HG03575 (cell line): ENCODE data around the gene CAPZA2.
"Not testable (repeated sequence)": the region's sequence is repeated elsewhere in the genome, so short reads cannot be mapped to it uniquely, and the experiment has no call there.

Experiments
- ATAC-seq: cut with Tn5 transposase; IDR thresholded peaks from one replicate; pipeline ENCODE4 v1.9.1; 2021; ENCODE audit not compliant: unreplicated experiment, insufficient number of reproducible peaks, low FRiP score; ENCODE audit errors: extremely low read depth

The CAPZA2 gene

DNA sequence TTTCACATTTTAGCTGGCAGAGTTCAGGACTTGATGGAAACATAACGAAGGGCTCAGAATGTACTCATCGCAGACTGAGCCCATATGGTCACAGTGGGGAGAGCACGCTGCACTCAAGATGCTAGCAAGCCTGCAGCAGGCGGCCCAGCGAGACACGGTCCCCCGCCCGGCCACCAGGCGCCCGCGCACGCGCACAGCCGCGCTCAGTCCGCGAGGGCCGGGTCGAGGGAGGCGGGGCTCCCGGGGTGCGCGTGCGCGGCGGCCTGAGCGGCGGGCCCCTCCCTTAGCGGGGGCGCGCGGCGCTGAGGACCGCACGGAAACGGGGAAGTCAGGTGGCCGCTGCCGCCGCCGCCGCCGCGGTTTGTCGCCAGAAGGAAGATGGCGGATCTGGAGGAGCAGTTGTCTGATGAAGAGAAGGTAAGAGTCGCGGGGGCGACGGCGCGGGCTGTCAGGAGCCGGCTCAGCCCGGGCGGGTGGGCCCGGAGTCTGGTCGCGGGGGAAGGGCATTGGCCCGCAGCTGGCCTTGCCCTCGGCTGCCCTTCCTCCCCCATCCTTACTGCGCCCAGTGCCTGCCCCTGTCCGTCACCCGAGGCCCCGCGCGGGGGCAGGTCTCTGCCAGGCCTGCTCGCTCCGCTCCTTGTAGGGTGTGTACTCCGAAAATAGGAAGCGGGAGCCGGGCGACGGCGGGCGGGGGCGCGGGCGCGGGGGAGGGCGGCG is at the start of gene CAPZA2:
CAPZA2 (plus strand) TSS at position 354 of the 717 bp plus-strand sequence; CDS start at position 379, 25 bp downstream.
- ATAC-seq = peak; percentile 53

DNA sequence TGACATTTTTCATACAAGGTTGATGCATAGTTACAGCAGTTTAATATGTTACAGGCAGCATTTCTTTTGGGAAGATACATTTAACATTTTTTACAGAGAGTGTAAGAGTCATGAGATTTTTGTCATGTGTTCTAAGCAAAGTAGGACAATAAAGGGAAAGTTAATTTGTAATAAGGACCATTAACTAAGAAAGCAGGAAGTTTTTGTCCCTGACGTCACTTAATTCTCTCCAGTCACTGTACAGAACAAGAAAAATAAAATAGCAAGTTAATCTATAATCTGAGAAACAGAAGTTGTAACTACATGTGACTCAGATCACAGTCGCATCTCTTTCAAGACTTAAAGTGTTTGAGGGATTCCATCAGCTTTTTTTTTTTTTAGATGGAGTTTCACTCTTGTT is 49.5 kb upstream of the CAPZA2 start:
- ATAC-seq = no peak

DNA sequence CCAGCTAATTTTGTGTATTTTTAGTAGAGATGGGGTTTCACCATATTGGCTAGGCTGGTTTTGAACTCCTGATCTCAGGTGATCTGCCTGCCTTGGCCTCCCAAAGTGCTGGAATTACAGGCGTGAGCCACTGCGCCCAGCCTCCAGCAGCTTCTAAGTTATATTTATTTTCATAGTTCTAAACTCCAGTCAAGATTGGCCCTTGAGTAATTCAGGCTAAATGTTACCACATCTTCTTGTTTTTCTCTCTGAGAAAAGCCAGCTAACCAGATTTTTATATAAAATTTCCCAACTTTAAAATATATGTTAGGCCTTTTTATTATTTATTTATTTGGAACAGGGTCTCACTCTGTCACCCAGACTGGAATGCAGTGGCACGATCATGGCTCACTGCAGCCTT is 49.0 kb upstream of the CAPZA2 start:
- not testable (repeated sequence) for ATAC-seq

DNA sequence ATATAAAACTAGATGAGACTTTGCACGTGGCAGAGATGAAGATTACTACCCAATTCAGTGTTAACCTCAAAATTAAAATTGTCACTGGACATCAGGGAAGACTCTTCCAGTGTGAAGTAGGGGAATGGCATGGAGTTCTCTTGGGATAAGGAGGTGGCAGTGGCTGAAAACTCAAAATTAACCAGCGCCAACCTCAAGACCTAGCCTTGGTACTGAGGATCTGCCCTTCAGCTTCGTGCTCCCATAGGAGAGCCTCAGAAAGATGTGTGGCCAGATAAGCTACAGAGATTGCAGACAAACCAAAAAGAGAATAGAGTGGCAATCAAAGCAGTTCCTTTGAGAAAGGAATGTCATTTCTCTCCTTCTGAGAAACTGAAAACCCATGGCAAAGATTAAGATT is 47.3 kb upstream of the CAPZA2 start:
- no peak for ATAC-seq

DNA sequence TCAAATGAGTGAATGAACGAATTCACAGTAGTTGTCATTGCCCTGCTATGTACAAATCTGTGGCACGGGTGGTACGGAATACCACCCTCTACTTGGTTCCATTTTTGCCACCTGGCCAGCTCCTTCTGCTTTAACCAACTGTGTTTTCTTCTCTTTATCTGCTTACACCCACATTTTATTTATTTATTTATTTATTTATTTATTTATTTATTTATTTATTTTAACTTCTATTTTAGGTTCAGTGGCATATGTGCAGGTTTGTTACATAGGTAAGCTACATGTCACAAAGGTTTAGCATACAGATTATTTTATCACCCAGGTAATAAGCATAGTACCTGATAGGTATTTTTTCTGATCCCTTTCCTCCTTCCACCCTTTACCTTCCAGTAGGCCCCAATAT is 42.2 kb upstream of the CAPZA2 start:
- ATAC-seq = no peak

DNA sequence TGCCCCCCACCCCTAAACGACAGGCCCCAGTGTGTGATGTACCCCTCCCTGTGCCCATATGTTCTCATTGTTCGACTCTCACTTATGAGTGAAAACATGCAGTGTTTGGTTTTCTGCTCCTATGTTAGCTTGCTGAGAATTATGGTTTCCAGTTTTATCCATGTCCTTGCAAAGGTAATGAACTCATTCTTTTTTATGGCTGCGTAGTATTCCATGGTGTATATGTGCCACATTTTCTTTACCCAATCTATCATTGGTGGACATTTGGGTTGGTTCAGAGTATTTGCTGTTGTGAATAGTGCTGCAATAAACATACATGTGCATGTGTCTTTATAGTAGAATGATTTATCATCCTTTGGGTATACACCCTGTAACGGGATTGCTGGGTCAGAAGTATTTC is 40.7 kb upstream of the CAPZA2 start:
- not testable (repeated sequence) for ATAC-seq

DNA sequence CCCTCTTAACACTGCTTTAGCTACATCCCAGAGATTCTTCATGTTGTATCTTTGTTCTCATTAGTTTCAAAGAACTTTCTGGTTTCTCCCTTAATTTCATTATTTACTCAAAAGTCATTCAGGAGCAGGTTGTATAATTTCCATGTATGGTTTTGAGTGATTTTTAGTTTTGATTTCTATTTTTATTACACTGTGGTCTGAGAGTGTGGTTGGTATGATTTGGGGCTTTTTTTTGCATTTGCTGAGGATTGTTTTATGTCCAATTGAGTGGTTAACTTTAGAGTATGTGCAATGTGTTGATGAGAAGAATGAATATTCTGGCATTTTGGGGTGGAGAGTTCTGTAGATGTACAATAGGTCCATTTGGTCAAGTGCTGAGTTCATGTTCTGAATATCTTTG is 37.9 kb upstream of the CAPZA2 start:
- ATAC-seq = no peak

DNA sequence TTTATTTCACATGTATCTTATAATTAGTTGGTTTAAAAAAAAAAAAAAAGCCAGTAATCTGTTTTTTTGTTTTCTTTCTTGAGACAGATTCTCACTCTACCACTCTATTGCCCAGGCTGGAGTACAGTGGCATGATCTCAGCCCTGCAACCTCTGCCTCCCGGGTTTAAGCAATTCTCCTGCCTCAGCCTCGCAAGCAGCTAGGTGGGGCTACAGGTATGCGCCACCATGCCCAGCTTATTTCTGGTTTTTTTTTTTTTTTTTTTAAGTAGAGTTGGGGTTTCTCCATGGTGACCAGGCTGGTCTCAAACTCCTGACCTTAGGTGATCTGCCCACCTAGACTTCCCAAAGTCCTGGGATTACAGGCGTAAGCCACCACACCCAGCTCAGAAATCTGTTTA is 34.1 kb upstream of the CAPZA2 start:
- ATAC-seq = no peak

DNA sequence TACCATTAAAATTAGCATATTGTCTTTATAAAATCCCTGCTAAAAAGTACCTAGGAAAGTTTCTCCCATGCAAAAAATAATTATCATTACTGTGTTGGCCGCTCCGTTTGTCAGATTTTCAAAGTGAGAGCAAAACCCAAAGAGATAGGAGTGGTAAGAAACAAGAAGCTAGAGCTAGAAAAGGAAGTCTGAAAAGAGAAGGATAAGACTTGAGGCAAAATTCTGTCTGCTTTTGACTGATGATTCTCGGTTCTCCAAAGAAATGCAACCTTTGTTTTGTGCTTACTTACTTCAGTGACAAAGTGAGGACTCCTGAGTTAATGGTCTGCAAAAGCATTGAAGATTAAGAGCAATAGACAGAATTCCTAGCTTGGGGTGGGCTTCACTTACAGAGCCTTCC is 33.3 kb upstream of the CAPZA2 start:
- ATAC-seq = no peak

DNA sequence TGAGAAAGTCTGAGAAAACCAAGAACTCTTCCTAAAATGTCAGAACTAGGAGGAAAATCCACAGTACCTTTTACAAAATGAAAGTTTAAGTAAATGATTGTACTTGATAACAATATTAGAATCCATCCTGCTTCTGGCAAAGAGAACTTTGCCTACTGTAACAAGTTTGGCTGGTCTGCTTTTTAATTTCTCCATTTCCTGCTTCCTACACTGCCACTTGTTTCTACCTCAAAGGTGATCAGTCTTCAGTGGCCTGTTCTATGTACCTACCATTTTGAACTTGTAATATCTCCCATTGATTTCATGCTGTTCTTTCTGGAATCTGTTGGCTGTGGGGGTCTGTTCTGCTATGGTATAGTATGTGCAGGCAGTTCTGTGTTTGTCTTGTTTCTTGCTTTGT is 32.9 kb upstream of the CAPZA2 start:
- no peak for ATAC-seq

DNA sequence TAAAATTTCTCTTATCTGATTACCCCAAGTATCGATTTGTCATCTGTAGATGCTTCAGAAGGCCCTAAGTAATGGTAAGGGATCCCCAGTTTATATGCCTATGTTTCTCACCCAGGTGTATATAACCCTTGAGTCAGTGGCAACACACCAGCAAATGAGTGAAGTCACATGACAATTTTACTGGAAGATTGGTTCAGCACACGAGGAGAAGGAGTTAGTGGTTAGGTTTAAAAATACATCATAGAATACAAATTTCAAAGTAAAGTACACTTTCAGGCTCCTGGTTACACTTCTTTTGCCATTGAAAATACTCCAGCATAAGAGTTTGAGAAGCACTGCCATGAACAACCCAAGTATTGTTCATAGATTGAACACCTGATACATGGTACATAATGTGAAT is 29.7 kb upstream of the CAPZA2 start:
- ATAC-seq = no peak

DNA sequence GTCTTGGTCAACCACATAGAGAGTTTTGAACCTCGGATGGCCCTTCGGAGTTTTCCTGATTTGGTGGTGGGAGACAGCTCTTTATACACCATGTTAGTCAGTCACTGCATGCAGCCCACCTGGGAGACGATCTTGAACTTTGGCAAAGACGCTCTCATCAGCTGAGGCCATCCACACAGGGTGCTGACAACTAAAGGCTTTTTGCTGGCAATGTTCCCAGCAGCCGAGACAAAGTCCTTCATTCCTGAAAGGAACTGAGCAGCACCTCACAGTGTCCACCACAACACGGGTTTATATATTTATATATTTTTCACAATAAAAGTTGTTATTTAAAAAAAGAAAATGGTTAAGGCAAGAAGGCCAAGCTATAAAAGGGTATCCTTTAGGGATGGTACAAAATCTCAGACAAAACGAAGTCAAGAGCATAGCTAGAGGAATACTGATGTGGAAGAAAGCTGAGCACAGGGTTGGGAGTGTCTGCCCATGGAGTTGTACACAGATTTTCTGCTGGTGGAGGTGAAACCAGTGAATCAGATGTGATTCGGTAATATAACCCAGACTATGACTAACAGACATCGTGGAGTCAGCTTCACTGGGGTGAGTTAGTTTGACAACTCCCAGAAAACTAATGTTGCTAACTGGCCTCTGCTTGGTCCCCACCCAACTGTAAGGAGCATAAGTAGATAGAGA is 27.4 kb upstream of the CAPZA2 start:
- ATAC-seq = no peak

DNA sequence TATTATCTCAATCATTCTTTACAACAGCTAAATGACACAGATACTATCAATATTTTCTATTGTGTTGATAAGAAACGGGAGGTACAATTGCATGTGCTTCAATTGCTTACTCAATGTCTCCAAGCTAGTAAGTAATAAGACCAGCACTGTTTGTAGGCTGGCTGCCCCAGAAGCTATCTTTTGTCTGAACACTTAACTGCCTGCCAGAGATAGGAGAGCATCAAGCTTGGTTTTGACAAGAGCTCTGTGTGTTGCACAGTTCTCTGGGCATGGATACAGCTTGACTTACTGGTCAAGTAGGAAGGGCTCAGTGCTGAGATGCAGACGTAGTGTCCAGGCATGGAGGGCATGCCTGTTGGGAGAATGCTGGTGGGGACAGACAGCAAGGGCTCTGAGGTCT is 26.3 kb upstream of the CAPZA2 start:
- ATAC-seq = no peak

DNA sequence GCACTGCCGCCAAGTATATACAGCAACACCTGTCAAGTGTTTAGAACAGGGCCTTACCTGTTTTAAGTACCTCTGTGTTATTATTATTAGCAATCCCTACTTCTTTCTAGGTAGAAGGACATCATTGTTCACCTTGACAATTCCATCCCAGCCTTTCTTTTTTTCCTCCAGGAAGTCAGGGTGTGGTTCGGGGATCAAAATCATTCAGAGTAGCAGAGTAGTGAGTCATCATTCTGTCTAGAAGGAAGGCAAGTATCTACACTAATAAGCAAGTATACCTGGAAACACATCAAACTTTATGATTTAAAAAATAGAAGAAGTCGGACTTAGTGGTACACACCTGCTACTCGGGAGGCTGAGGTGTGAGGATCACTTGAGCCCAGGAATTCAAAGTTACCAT is 25.5 kb upstream of the CAPZA2 start:
- ATAC-seq = no peak

DNA sequence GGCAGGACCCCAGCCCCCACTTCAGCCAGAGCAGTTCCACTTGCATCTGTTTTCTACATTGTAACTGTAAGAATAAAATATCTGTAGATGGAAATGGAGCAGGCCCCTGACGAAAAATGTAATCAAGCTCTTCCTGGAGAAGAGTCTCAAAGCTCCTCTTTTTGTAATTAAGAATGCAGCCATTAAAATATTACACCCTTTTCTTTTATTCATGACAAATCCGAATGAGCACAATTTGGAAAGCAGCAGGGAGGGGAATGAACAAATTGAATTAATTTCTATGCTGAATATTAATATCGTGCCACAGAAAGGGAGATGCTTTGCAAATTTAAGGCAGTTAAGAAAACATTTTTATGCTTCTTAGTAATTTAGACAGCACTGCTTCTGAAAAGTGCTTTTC is 24.8 kb upstream of the CAPZA2 start:
- ATAC-seq = no peak

DNA sequence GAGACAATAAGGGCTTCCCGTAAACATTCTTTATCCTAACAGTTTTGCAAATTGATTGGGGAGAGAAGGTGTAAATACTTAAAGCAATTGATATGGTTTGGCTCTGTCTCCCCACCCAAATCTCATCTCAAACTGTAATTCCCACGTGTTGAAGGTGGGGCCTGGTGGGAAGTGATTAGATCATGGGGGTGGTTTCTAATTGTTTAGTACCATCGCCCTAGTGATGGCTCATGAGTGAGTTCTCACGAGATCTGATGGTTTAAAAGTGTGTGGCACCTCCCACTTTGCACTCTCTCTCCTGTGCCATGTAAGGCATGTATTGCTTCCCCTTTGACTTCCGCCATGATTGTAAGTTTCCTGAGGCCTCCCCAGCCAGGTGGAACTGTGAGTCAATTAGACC is 22.1 kb upstream of the CAPZA2 start:
- ATAC-seq = no peak

DNA sequence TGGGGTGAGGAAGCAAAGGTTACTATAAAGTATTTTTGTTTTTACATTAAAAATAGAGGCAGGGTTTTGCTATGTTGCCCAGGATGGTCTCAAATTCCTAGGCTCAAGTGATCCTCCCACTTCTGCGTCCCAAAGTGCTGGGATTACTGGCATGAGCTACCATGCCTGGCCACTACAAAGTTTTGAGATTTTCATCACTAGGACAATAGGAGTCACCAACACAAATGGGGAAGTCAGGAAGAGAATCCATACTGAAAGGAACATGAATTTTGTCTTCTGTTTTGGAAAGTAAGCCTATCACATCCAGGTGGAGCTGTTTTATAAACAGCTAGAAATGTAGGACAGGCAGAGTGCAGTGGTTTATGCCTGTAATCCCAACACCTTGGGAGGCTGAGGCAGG is 20.0 kb upstream of the CAPZA2 start:
- ATAC-seq = no peak

DNA sequence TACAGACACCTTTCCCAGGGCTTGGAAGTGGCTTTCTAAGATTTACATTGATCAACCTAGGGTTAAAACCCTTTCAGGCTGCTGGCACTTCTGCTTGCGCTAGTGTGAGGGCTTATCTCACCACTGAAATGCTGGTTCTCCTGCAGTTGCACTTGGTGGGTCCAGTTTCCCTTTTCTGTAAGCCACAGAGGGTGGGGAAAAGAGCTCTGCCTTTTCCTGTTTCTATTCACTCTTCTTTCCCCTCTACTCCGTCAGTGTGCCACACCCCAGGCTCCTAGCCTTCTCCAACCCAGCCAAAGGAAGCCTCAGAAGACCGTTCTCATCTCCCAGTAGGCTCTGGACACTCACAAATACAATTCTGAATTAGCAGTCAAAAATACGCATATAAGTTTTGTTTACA is 19.0 kb upstream of the CAPZA2 start:
- no peak for ATAC-seq

DNA sequence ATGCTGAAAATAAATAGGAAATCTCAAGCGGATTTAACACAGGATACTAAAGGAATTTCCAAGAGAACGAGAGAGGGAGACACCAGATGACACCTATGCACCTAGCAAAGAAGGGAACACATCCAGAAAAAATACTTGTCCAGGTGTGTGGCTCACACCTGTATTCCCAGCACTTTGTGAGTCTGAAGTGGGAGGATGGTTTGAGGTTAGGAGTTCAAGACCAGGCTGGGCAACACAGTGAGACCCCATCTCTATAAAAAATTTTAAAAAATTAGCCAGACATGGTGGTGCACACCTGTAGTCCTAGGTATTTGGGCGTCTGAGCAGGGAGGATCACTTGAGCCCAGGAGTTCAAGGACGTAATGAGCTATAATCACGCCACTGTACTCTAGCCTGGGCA is 11.2 kb upstream of the CAPZA2 start:
- ATAC-seq = no peak

DNA sequence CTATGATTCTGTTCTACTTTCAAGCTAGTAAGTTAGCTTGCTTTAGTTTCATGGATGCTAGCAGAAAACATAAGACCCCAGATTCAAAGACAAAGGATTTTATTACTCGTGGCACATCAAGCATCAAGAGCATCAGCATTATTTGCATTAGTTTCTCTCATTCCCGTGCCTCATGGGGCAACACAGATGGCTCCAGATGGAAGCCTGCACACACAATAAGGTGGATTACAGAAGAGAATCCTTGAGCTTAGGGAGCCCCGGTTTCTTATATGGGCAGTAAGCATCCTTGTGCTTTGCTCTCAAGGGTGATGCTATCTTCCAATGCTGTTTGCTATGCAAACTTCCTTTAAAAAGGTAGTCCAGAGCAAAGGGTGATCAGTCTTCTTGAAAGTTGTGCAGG is 10.7 kb upstream of the CAPZA2 start:
- ATAC-seq = no peak

DNA sequence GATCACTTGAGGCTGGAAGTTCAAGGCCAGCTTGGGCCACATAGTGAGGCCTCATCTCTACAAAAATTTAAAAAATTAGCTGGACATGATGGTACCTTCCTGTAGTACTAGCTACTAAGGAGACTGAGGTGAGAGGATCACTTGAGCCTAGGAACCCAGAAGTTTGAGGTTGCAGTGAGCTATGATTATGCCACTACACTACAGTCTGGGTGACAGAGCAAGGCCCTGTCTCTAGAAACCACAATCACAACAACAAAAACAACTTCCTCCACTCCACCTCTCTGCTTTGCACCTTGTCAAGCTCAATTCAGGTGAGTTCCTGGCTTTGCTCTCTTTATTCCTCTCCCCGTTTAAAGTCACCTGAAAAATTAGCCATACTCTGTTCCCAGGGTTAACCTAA is 8.3 kb upstream of the CAPZA2 start:
- no peak for ATAC-seq
